GM18870 (cell line): ENCODE results near the gene DCAF17.
"Not testable (repeated sequence)": the region's sequence is repeated elsewhere in the genome, so short reads cannot be mapped to it uniquely, and the experiment has no call there.

Experiments used
- ATAC-seq: cut with Tn5 transposase; IDR thresholded peaks from one replicate; pipeline ENCODE4 v1.9.1; 2021; ENCODE audit warnings: moderate library complexity; ENCODE audit not compliant: unreplicated experiment

DCAF17 gene

GRCh38 chr2:171512683-171513195 lies 78.7 kb downstream of the DCAF17 start:
- no peak for ATAC-seq

- ATAC-seq, result no peak
Observed at GRCh38 chr2:171513719-171514160, 79.7 kb downstream of the DCAF17 start.

GRCh38 chr2:171514908-171515582 lies 81.0 kb downstream of the DCAF17 start:
- ATAC-seq, result no peak

GRCh38 chr2:171515672-171516298 lies 81.8 kb downstream of the DCAF17 start:
- ATAC-seq, result no peak

GRCh38 chr2:171516793-171517192 lies 82.8 kb downstream of the DCAF17 start:
- ATAC-seq, result no peak

GRCh38 chr2:171520471-171520870 lies 86.4 kb downstream of the DCAF17 start:
- no peak for ATAC-seq

- no peak for ATAC-seq
Observed at GRCh38 chr2:171521361-171522051, 87.5 kb downstream of the DCAF17 start.

- no peak for ATAC-seq
Observed at GRCh38 chr2:171522052-171522787, 88.2 kb downstream of the DCAF17 start, which contains the start of gene CYBRD1. Gene CYBRD1, plus strand, starts transcription at chr2:171522474. Its CDS starts 72 bp downstream, at chr2:171522546.

GRCh38 chr2:171522788-171523087 lies 88.7 kb downstream of the DCAF17 start:
- no peak for ATAC-seq

- ATAC-seq, result no peak
Observed at GRCh38 chr2:171523088-171524017, 89.3 kb downstream of the DCAF17 start.

- no peak for ATAC-seq
Observed at GRCh38 chr2:171524018-171524401, 90.0 kb downstream of the DCAF17 start.

- no peak for ATAC-seq
Observed at GRCh38 chr2:171529914-171530313, 95.9 kb downstream of the DCAF17 start.

GRCh38 chr2:171530378-171530777 lies 96.4 kb downstream of the DCAF17 start:
- no peak for ATAC-seq

- ATAC-seq, result not testable (repeated sequence)
Observed at GRCh38 chr2:171530859-171531258, 96.8 kb downstream of the DCAF17 start.

- no peak for ATAC-seq
Observed at GRCh38 chr2:171531291-171531690, 97.3 kb downstream of the DCAF17 start.

GRCh38 chr2:171531836-171532450 lies 97.9 kb downstream of the DCAF17 start:
- no peak for ATAC-seq

GRCh38 chr2:171533331-171533730 lies 99.3 kb downstream of the DCAF17 start:
- no peak for ATAC-seq
